Mucosa of descending colon (tissue), 3 donors: ENCODE data around the gene AP3M1. TPM values are rescaled to one million over a fixed set of nuclear protein-coding genes. Genes with fewer than 3 reads are reported as not detected.
A peak's percentile ranks its signal among the peaks of the same experiment; 100 is the strongest.

Experiments used
- ATAC-seq: fragments of 200-7000 bp; cut with Tn5 transposase; one replicate; pipeline ENCODE4 v1.9.1; 2020; ENCODE audit warnings: mild to moderate bottlenecking, moderate library complexity
- DNase-seq, 3 donors: peaks; one replicate each; pipeline ENCODE4 v3.0.0-alpha.2; 2020
- H3K36me3 ChIP-seq: fragments of 200-600 bp; one replicate; pipeline ENCODE4 v1.8.0; 2021; ENCODE audit warnings: low read depth, mild to moderate bottlenecking
- H3K4me1 ChIP-seq: fragments of 200-600 bp; one replicate; pipeline ENCODE4 v1.8.0; 2021; ENCODE audit warnings: low read depth, mild to moderate bottlenecking
- H3K4me3 ChIP-seq: fragments of 200-600 bp; one replicate; pipeline ENCODE4 v1.8.0; 2021; ENCODE audit warnings: mild to moderate bottlenecking
- H3K9me3 ChIP-seq: fragments of 200-600 bp; one replicate; pipeline ENCODE4 v1.8.0; 2021; ENCODE audit warnings: mild to moderate bottlenecking
- CTCF ChIP-seq: fragments of 200-600 bp; IDR thresholded peaks from one replicate; pipeline ENCODE4 v1.8.0; 2022; ENCODE audit warnings: antibody characterized with exemption, mild to moderate bottlenecking
- intact Hi-C, 2 donors: fragments of 100-400 bp; cut with DNase I in 1 of 2; cut with micrococcal nuclease in 1 of 2; formaldehyde crosslinking; loops; one replicate each; pipeline versions ENCODE4 v1.11.0 to v1.11.1; 2022; cut with DNase I, micrococcal nuclease
- total RNA-seq, 3 donors: library from RNA; stranded (reverse); fragmentation: NEBNext Ultra II Directional in 2 of 3; extraction: Animal tissue kit (Norgen Biotek cat#: 25700) in 2 of 3; gene quantifications; one replicate each; pipeline versions ENCODE4 v1.2.1 to v1.2.4, GENCODE V29; 2021 to 2023
- donor health status: DM: no; HTN: no; CAD: no; lungs with moderate emphysema.
- donor health status: DM: no; HTN: no; CAD: no.
- donor health status: DM: no; HTN: yes; CAD: no.

The AP3M1 gene
- total RNA-seq, 3 donors from 2014 or later, result 25.3 to 36.9 (median 33.7) TPM

- H3K36me3 ChIP-seq, result no peaks in the 10 kb centered on the region
- peak; percentile 8 for ATAC-seq
Measured at GRCh38 chr10:74167443-74167842, 16.8 kb upstream of the AP3M1 start.

GRCh38 chr10:74165530-74165901 is 14.9 kb upstream of the AP3M1 start:
- Histone ChIP-seq H3K36me3 (no peaks in the 10 kb centered on the region), H3K4me1 (no peaks in the 10 kb centered on the region), H3K4me3 (no peak overlapping the region), H3K9me3 (no peaks in the 10 kb centered on the region)
- TF ChIP-seq CTCF, result no peak
- intact Hi-C loops, result no loop called here
- no peak for DNase-seq
- no peak for ATAC-seq

More at GRCh38 chr10:74167443-74167842, 16.8 kb upstream of the AP3M1 start:
- H3K9me3 ChIP-seq, result no peaks in the 10 kb centered on the region
- DNase-seq, result no peak
- no peak for TF ChIP-seq CTCF
- no peaks in the 10 kb centered on the region for H3K4me1 ChIP-seq
- no peak overlapping the region for H3K4me3 ChIP-seq
- intact Hi-C loops, result no loop called here

- TF ChIP-seq CTCF, result no peak
- intact Hi-C loops, result no loop called here
- no peak overlapping the region for H3K4me3 ChIP-seq
- no peak for DNase-seq
- H3K36me3 ChIP-seq, result no peaks in the 10 kb centered on the region
- ATAC-seq, result no peak
- H3K9me3 ChIP-seq, result no peaks in the 10 kb centered on the region
- no peaks in the 10 kb centered on the region for H3K4me1 ChIP-seq
Measured at GRCh38 chr10:74164716-74165529, 14.3 kb upstream of the AP3M1 start.

DNA sequence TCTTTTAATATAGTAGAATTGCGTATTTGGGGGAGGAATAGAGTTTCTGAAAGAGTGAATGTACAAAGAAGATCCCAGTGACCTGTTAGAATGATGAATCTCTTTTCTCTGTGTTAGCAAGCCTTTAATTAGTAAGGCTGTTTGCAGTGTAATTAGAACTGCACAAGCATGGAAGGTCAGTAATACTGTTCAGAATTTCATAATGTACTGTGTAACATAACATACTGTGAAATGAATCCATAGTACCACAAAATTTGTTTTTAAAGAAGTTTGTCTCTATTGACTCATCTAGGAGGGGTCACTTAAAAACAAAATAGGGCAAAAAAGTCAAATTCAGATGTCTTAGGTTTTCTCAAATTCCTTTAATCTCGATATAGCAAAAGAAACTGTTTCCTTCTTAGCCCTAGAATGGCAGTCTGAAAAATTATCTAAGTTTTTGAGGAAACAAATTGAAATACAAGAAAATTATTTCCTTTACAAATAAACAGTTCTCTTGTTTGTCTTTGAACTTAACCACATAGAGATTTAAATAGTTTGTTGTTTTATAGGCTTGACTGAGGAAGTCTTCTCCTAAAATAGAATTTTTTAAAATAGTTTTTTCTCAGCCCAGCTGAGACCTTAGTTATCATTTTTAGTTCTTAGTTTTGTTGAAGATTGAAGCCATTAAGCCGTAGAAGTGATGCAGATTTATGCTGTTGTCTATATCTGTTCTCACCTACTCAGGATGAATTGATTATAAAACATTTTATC is 12.9 kb upstream of the AP3M1 start:
- intact Hi-C loops, result no loop called here

GRCh38 chr10:74160013-74160412 is 9.4 kb upstream of the AP3M1 start:
- Histone ChIP-seq H3K4me3 (no peak overlapping the region), H3K9me3 (no peaks in the 10 kb centered on the region), H3K36me3 (no peaks in the 10 kb centered on the region), H3K4me1 (no peaks in the 10 kb centered on the region)
- no peak for DNase-seq
- intact Hi-C loops, result no loop called here
- no peak for ATAC-seq
- TF ChIP-seq CTCF, result no peak

More for the DNA sequence above, 12.9 kb upstream of the AP3M1 start:
- Histone ChIP-seq H3K4me1 (no peaks in the 10 kb centered on the region), H3K4me3 (no peak overlapping the region), H3K9me3 (no peaks in the 10 kb centered on the region), H3K36me3 (no peaks in the 10 kb centered on the region)
- no peak for TF ChIP-seq CTCF
- DNase-seq (no peak), ATAC-seq (no peak)
